Measurements from ENCODE around the gene IL1R2.

The IL1R2 gene

DNA sequence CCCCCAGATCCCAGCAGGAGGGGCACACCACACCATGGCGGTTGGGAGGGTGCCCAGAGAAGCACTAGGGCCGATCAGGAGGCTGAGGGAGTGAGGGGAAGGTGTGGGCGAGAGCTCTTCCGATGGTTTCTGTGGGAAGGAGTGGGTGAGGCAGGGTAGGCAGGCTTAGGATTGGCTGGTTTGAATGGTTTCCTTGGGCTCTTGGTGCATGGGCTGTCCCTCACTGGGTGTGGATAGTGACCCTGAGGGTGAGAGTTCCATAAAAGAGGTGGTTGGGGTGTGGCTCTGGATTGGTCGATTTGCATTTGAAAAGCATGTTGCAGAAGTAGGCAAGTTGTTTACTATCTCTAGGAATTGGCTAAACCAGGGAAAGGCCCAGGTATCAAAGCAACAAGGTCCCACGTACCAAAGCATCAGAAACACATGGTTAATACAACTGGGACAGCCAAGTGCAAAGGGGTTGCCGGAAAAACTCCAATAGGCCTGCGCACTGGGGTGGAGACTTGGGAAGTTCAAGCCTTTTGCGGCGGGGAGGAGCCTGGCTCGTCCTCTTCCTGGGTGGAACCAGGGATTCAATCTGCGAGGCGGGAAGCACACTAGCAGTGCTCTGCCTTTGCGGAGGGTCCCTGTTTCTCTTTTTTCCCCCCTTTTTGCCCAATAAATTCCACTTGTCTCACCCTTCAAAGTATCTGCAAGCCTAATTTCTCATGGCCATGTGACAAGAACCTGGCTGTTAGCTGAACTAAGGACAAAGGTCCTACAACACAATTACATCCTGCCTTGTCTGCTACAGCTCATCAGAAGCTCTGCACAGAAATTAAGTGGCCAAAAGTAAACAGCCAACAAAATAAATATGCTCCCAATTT lies 43.2 kb downstream of the IL1R2 start:
- in situ Hi-C loops (cut with MboI; ENCODE audit: low sequenced_read_pairs): no loop called here

GRCh38 chr2:102037681-102038080 lies 45.9 kb downstream of the IL1R2 start:
- in situ Hi-C loops (cut with MboI; ENCODE audit: low sequenced_read_pairs): no loop called here

GRCh38 chr2:102040229-102040628 lies 48.5 kb downstream of the IL1R2 start:
- in situ Hi-C loops (cut with MboI; ENCODE audit: low sequenced_read_pairs): no loop called here

GRCh38 chr2:102041351-102041750 lies 49.6 kb downstream of the IL1R2 start:
- in situ Hi-C loops (cut with MboI; ENCODE audit: low sequenced_read_pairs): no loop called here

DNA sequence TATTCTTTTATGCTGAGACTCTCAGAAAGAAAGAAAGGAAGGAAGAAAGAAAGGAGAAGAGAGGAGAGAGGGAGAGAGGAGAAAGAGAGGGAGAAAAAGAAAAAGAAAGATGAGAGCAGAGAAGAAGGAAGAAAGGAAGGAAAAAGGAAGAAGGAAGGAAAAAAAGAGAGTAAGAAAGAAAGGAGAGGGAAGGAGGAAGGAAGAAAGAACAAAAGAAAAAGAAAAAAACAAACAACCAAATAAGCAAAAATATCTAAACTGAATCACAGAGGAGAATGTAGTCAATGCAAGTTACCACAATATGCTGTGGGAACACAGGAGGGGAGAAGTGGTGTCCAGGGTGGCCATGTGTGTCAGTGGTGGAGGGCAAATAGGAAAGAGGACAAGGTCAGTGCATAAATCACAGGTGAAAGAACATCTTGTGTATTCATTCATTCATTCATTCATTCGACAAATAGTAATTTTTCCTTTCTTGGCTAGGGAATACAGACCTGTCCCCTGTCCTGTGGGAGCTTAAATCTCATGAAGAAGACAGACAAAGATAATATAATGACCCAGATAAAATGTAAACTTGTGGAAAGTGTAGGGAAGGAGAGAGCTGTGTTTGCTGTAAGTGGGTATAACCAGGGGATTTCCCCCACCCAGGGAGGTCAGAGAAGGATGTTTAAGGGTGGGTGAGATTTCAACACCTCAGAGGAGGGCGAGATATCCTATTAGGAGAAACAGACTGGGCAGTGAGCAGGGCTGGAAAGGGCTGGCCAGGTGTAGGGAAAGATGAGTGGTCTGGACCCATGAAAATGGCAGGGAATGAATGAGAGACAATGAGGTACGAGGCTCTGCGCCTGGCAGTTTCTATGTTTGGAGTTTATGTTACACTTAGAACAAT lies 50.7 kb downstream of the IL1R2 start:
- in situ Hi-C loops (cut with MboI; ENCODE audit: low sequenced_read_pairs): no loop called here

DNA sequence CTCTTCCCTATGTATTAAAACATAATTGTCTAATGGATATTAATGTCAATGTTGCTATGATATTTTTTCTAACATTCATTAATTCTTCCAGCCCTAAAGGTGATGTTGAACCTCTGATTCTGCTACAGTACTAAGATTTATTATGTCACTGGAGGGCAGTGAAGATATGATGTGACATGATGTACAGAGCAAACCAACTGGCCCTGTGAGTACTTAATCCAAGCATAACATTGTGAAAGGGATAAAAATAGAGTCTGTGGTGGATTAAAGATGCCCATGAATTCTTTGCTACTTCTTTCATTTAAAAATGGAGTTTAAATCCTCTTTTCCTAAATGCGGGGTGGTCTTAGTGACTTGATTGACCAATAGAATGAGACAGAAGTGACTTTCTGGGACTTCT lies 51.8 kb downstream of the IL1R2 start:
- in situ Hi-C loops (cut with MboI; ENCODE audit: low sequenced_read_pairs): no loop called here

DNA sequence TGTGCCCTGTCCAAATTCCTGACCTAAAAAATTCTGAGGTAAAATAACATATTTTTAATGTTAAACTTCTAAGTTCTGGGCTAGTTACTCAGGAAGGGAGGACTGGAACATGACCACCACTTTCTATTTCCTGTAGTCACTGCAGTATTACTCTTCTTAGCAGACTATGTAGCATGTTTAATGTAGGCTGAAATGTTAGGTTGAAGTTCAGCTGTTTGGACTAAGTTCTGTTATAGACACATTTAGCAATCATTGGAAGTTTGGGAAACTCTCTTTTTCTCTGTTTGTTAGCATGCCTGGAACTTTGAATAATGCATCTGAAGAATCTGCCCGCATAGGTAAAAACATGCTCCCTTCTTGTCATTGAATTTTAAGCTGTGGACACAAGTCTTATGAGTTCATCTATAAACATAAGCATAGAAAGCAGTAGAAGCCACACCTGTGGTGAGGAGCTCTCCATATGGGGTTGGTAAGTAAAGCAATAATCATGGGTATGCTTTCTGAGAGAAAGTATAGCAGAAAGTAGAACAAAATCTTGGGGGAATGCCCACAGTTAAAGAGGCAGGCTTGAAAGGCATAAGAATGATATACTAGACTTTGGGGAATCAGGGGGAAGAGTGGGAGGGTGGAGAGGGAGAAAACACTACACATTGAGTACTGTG lies 52.6 kb downstream of the IL1R2 start:
- in situ Hi-C loops (cut with MboI; ENCODE audit: low sequenced_read_pairs): no loop called here

GRCh38 chr2:102044967-102045489 lies 53.3 kb downstream of the IL1R2 start:
- in situ Hi-C loops (cut with MboI; ENCODE audit: low sequenced_read_pairs): no loop called here

- in situ Hi-C loops (cut with MboI; ENCODE audit: low sequenced_read_pairs): no loop called here
These were observed 53.9 kb downstream of the IL1R2 start for GRCh38 chr2:102045697-102046096.

DNA sequence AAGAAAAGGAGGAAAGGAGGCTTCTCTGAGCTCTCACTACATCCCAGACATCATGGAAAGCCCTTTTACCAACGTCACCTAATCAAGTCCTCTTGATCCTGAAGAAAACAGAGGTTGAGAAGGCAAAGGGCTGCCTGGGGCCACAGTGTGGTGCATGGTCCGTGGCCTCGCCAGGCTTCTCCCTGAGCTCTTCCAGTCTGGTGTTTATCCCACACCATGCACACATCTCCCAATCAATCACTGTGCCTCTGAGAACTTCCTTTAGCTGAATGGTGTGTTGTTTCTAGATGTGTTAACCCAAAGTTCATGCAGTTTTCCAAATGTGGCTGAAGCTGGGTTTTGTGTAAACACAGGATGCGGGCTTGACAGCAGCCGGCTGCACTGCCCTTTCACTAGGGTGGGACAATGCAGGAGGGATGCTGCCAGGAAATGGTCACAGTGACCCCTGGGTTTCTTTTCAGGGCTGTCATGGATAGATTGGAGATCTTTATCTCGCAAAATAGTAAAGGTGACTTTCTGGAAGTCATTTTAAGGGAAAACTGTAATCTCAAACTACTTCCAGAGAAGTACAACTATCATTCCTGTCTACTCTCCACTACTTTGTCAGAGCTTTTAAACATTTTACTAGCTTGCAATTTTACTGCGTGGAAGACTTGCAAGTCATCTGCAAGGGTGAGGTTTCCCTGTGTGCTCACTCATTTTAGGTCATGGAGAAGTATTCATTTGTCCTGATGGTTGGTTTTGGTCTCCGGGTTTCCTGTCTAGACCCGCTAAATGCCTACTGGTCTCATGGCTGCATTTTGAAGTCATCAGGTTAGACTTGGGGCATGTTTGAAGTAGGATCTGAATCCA lies 54.6 kb downstream of the IL1R2 start:
- in situ Hi-C loops (cut with MboI; ENCODE audit: low sequenced_read_pairs): no loop called here

DNA sequence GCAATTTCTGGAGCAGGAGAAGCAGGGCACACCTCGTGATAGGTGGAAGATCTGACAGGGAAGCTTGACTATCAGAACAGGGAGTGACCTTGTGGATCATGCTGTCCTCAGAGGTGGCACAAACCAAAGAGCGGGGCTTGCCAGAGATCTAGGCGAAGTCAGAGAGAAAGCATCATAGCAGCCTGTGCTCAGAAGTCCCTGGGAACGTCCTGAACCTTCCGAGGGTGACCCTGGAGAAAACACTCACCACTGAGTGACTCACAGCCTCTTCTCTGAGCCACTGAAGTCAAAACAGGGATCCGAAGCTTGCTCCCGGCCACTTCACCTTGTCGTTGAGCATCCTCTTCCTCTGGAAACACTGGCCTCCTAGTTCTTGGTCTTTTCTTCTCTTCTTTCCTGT lies 56.7 kb downstream of the IL1R2 start:
- in situ Hi-C loops (cut with MboI; ENCODE audit: low sequenced_read_pairs): no loop called here

GRCh38 chr2:102049756-102050443 lies 58.1 kb downstream of the IL1R2 start:
- in situ Hi-C loops (cut with MboI; ENCODE audit: low sequenced_read_pairs): no loop called here

- in situ Hi-C loops (cut with MboI; ENCODE audit: low sequenced_read_pairs): no loop called here
These were observed 59.2 kb downstream of the IL1R2 start for GRCh38 chr2:102050854-102051391.

DNA sequence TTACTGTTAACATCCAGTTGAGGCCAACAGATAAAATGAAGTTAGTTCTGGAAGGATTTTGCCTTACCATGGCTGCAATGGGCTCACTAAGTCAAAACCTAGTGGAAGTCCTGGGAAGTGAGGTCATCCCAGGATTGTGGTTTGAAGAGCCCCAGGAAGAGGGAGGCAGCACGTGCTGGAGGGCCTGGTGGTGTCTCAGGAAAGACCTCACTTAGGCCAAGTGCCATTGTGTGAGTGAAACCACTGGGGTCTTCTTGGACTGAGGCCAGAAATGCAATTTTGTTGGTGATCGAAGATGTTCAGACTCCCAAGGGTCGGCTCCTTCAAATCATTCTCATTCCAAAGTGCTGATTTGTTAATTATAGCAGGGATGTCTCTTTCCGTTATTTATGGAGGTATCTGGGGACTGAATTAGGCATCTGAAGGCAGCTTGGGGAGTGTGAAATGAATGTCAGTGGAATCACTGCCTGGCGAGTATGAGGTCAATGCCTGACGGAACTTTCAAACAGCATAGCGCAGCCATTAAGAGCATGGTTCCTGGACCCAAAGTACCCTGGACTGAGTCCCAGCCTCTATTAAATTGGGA lies 60.0 kb downstream of the IL1R2 start:
- in situ Hi-C loops (cut with MboI; ENCODE audit: low sequenced_read_pairs): no loop called here

- in situ Hi-C loops (cut with MboI; ENCODE audit: low sequenced_read_pairs): no loop called here
These were observed 60.6 kb downstream of the IL1R2 start for GRCh38 chr2:102052365-102052764.

GRCh38 chr2:102053096-102053495 lies 61.3 kb downstream of the IL1R2 start:
- in situ Hi-C loops (cut with MboI; ENCODE audit: low sequenced_read_pairs): no loop called here

DNA sequence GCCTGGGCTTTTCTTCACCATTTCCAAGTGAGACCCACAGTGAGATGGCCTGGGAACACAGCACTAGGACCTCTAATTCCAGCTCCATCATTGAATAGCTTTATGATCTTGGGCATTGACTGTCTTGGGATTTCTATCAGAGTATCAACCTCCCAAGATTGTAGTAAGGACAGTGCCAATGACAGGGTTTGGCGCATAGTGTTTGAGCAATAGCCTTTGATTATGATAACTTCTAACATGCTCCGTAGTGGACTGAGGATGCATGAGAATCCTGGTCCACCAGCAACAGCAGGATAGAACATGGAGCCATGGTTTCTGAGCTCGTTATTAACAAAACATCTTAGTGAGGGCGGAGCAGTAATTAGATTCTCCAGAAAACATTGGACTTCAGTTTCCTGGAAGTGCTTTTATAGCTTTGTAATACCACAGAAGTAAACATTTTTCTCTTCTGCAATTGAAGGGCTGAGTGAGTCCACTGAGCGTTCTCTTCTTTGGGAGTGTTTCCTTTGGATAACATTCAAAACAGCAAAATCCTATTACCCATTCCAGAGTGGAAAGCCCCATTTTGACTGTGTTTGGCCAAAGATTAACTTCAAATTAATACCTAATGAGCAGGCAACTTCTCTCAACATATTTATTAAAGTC lies 63.7 kb downstream of the IL1R2 start:
- in situ Hi-C loops (cut with MboI; ENCODE audit: low sequenced_read_pairs): no loop called here

GRCh38 chr2:102056079-102056581 lies 64.4 kb downstream of the IL1R2 start:
- in situ Hi-C loops (cut with MboI; ENCODE audit: low sequenced_read_pairs): no loop called here
